ENCODE measurements around the gene SNX12.

- TF ChIP-seq CTCF (IDR thresholded peaks at IDR 0.05) (no peak), POLR2AphosphoS2 (conservative IDR thresholded peaks at IDR 0.05; ENCODE audit: low read length) (no peak), REST (IDR thresholded peaks at IDR 0.05) (no peak), HES2 (IDR thresholded peaks at IDR 0.05) (no peak), PBX3 (IDR thresholded peaks at IDR 0.05) (no peak), CEBPB (IDR thresholded peaks at IDR 0.05) (no peak), MAZ (IDR thresholded peaks at IDR 0.05; ENCODE audit: borderline replicate concordance, low read depth, low read length) (no peak)
Observed at GRCh38 chrX:71111921-71112431, 43.8 kb upstream of the SNX12 start.

Measured in A549 (cell line).